Right ventricle myocardium inferior (tissue), 1 donor: ENCODE measurements around the gene TMEM256. TPM values are rescaled to one million over a fixed set of nuclear protein-coding genes. Genes with fewer than 3 reads are reported as not detected.
"Not testable (repeated sequence)": the region's sequence is repeated elsewhere in the genome, so short reads cannot be mapped to it uniquely, and the experiment has no call there.

ENCODE experiments used
- ATAC-seq: fragments of 200-7000 bp; cut with Tn5 transposase; one replicate; pipeline ENCODE4 v1.9.1; 2020; ENCODE audit warnings: mild to moderate bottlenecking, moderate library complexity
- DNase-seq: peaks from one replicate; pipeline ENCODE4 v3.0.0; 2021; ENCODE audit errors: missing footprints
- intact Hi-C: fragments of 100-400 bp; cut with DNase I; formaldehyde crosslinking; loops from one replicate; pipeline ENCODE4 v1.11.0; 2022
- total RNA-seq: library from RNA; stranded (reverse); fragmentation: NEBNext Ultra II Directional; extraction: Animal tissue kit (Norgen Biotek cat#: 25700); gene quantifications from one replicate; pipeline ENCODE4 v1.2.1, GENCODE V29; 2021
- donor health status: DM: no; HTN: yes; CAD: no; lungs with severe emphysema.

The TMEM256 gene
- total RNA-seq, 1 donor from 2014 or later: 64.0 TPM

GRCh38 chr17:7393613-7394451, 10.1 kb downstream of the TMEM256 start:
- DNase-seq (peak; percentile 78), ATAC-seq (peak; percentile 15)
- intact Hi-C loops: loop anchor here (2.0 to 5.0 kb wide), 3 partner anchors 43 to 178 kb away; partner anchors contain the start of gene GPS2

GRCh38 chr17:7392696-7393612, 10.9 kb downstream of the TMEM256 start:
- ATAC-seq: no peak
- no peak for DNase-seq
- intact Hi-C loops: loop anchor here (5.0 kb wide), 2 partner anchors 76 to 179 kb away; partner anchors contain the start of gene GPS2

GRCh38 chr17:7391307-7391706, 12.6 kb downstream of the TMEM256 start:
- DNase-seq (no peak), ATAC-seq (no peak)
- intact Hi-C loops: loop anchor here (5.0 kb wide), 2 partner anchors 74 to 181 kb away; partner anchors contain the start of gene GPS2

GRCh38 chr17:7389924-7390910, 13.7 kb downstream of the TMEM256 start:
- intact Hi-C loops: loop anchor here (5.0 kb wide), 2 partner anchors 73 to 182 kb away; partner anchors contain the start of gene GPS2
- DNase-seq (no peak), ATAC-seq (no peak)

GRCh38 chr17:7388856-7389255, 15.0 kb downstream of the TMEM256 start:
- ATAC-seq: no peak
- no peak for DNase-seq
- intact Hi-C loops: no loop called here

- DNase-seq (no peak), ATAC-seq (no peak)
- intact Hi-C loops: no loop called here
Observed at GRCh38 chr17:7384489-7385081, 19.3 kb downstream of the TMEM256 start.

GRCh38 chr17:7383742-7384488, 20.0 kb downstream of the TMEM256 start:
- intact Hi-C loops: no loop called here
- DNase-seq (peak; percentile 72), ATAC-seq (peak; percentile 58)

GRCh38 chr17:7383371-7383741, 20.5 kb downstream of the TMEM256 start:
- DNase-seq (no peak), ATAC-seq (no peak)
- intact Hi-C loops: no loop called here

GRCh38 chr17:7382901-7383300, 21.0 kb downstream of the TMEM256 start:
- intact Hi-C loops: no loop called here
- ATAC-seq: no peak
- DNase-seq: no peak

GRCh38 chr17:7380855-7381683, 22.8 kb downstream of the TMEM256 start, which contains the start of gene TNK1:
Gene TNK1 (plus strand): TSS chr17:7381089. CDS start chr17:7382927, 1,838 bp downstream.
- peak; percentile 60 for ATAC-seq
- intact Hi-C loops: no loop called here
- peak; percentile 75 for DNase-seq

GRCh38 chr17:7380321-7380720, 23.6 kb downstream of the TMEM256 start:
- peak; percentile 76 for DNase-seq
- ATAC-seq: peak; percentile 83
- intact Hi-C loops: no loop called here

GRCh38 chr17:7379134-7379533, 24.8 kb downstream of the TMEM256 start:
- no peak for DNase-seq
- intact Hi-C loops: no loop called here
- no peak for ATAC-seq

GRCh38 chr17:7374353-7374752, 29.5 kb downstream of the TMEM256 start:
- ATAC-seq: no peak
- intact Hi-C loops: no loop called here
- no peak for DNase-seq

- intact Hi-C loops: no loop called here
- DNase-seq (no peak), ATAC-seq (no peak)
Observed at GRCh38 chr17:7370853-7371252, 33.0 kb downstream of the TMEM256 start.

GRCh38 chr17:7369825-7370224, 34.1 kb downstream of the TMEM256 start:
- ATAC-seq: no peak
- no peak for DNase-seq
- intact Hi-C loops: no loop called here

GRCh38 chr17:7368599-7368994, 35.3 kb downstream of the TMEM256 start:
- DNase-seq, ATAC-seq, intact Hi-C loops: not testable (repeated sequence)
